Measurements from ENCODE around the gene AIF1L.

Gene AIF1L

DNA sequence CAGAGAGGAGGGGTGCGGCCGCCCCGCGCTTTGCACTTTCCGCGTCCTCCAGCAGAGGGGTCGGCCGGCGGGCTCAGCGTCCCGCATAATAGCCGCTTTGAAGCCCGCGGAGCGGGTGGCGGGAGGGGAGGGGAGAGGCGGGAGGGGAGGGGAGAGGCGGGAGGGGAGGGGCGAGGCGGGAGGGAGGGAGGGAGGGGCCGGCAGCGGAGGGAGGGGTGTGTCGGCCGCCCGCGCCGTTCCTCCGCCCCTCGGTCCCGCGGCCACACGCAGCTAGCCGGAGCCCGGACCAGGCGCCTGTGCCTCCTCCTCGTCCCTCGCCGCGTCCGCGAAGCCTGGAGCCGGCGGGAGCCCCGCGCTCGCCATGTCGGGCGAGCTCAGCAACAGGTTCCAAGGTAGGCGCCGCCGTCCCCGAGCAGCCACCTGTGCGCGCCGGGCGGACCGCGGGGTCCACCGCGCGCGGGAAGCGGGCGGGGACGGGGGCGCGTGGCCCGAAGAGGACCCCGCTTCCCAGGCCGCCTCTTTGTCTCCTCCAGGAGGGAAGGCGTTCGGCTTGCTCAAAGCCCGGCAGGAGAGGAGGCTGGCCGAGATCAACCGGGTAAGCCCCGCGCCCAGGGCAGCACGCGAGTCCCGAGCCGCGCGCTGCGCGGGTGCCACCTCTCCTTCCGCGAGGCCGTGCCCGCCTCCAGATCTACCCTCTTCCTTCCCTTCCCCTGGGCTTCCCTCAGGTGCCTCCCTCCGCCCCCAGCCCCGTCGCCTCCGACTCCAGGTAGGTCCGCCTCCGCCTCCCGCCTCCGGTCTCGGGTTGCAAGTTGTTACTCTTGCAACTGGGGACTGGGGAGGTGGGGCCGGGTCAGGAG lies at the start of gene AIF1L:
Gene AIF1L (plus strand): TSS at position 263 of the 857 bp plus-strand sequence. CDS start 99 bp downstream, at position 362.
- DNase-seq = no peak

DNA sequence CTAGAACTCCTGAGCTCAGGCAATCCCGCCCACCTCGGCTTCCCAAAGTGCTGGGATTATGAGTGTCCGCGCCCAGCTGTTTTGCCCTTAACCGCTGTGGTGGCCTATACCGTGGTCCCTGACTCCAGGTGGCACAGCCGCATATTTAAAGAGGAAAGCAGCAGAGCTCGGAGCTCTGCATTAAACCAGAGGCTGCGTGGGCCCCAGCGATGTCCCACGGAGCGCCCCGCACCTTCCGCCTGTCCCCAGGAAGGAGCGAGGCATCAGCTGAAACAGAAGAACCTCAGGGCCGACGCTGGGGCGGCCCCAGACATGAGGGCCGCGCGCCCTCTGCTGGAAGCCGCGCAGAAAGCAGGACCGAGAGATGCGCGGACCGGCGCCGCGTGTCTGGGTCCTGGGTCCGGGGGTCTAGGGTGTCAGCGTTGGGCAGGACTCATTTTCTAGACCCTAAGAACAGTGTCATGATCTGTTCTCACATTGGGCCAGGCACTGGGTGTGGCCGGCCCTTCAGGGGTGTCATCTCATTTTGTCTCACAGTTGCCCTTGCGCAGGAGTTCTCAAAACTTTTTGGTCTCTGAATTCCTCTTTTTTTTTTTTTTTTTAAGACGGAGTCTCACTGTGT lies 49.6 kb upstream of the AIF1L start:
- peak in 1 of 2 experiments; percentile 41 for DNase-seq

GRCh38 chr9:131048332-131048731 lies 48.0 kb upstream of the AIF1L start:
- no peak for DNase-seq

DNA sequence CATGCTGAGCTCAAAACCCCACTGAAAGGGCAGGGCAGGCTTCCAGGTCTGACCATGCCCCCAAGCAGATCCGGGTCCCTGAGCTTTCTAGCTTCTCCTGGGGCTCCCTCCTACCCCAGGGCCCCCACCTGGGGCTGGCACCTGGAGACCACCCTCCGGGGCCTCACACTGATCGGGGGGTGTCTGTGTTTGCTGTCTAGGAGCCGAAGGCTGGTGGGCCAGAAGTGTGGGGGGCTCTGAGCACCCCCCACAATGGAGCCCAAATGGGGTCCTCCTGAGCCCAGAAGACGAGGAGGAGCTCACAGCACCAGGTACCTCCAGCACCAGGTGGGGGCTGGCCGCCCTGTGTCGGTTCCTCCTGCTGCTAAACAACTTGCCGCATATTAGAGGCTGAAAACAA lies 47.5 kb upstream of the AIF1L start:
- no peak for DNase-seq

GRCh38 chr9:131049829-131050715 lies 46.3 kb upstream of the AIF1L start:
- no peak for DNase-seq

GRCh38 chr9:131050831-131051230 lies 45.5 kb upstream of the AIF1L start:
- DNase-seq = no peak

GRCh38 chr9:131051592-131052517 lies 44.5 kb upstream of the AIF1L start:
- no peak for DNase-seq

- DNase-seq = no peak
These were observed 42.4 kb upstream of the AIF1L start for GRCh38 chr9:131053896-131054295.

DNA sequence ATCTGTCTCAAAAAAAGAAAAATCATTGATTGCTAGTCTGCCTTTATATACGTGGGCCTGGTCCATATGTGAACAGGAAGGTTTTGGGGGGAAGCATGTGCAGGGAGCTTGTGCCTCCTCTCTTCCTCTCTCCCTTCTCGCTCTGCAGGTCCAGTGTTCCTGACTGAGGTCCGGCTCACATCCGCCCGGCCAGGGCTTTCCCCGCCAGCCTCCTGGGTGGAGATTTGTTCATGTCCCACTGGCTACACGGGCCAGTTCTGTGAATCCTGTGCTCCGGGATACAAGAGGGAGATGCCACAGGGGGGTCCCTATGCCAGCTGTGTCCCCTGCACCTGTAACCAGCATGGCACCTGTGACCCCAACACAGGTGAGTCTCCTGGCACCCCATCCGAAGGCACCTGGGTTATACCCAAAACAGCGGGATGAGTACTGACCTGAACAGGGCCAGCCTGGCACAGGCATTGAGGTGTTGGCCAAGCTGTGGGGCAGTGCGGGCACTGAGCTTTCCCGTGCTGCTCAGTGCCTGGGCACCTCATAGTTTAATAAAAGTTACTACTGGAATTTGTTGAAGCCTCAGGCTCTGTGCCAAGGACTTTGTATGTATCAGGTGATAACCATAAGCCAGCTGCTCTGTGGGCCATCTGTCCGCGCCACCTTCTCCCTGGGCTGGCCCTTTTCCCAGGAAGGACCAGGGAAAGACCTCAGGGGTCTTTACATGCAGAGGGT lies 39.4 kb upstream of the AIF1L start:
- no peak for DNase-seq

- DNase-seq = no peak
These were observed 35.3 kb upstream of the AIF1L start for GRCh38 chr9:131060900-131061630.

GRCh38 chr9:131062969-131063368 lies 33.4 kb upstream of the AIF1L start:
- DNase-seq = no peak

DNA sequence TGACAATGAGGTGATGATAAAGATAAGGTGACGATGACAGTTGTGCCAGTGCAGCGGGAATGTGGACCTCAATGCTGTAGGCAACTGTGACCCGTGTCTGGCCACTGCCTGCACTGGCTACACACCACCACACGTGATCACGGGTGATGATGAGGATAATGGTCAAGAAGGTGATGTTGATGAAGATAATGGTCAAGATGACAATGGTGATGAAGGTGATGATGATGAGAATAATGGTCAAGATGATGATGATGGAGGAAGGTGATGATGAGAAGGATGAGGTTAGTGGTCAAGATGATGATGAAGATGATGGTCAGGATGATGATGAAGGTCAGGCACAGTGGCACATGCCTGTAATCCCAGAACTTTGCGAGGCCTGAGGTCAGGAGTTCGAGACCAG lies 30.7 kb upstream of the AIF1L start:
- no peak for DNase-seq

GRCh38 chr9:131067625-131068024 lies 28.7 kb upstream of the AIF1L start:
- no peak for DNase-seq

GRCh38 chr9:131068076-131068816 lies 28.1 kb upstream of the AIF1L start:
- DNase-seq = no peak

DNA sequence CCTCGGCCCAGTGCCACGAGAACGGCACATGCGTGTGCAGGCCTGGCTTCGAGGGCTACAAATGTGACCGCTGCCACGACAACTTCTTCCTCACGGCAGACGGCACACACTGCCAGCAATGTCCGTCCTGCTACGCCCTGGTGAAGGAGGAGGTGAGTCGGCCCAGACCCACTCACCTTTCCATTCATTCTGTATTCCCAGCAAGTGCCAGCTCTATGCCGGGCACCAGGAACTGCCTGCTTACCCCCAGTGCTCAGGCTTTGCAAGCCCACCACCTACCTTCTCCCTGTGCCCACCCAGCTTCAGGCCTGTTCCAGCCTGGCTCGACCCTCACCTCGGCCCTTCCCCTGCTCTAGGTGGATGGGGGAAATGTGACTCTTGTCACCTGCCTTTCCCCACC lies 26.6 kb upstream of the AIF1L start:
- DNase-seq = no peak

DNA sequence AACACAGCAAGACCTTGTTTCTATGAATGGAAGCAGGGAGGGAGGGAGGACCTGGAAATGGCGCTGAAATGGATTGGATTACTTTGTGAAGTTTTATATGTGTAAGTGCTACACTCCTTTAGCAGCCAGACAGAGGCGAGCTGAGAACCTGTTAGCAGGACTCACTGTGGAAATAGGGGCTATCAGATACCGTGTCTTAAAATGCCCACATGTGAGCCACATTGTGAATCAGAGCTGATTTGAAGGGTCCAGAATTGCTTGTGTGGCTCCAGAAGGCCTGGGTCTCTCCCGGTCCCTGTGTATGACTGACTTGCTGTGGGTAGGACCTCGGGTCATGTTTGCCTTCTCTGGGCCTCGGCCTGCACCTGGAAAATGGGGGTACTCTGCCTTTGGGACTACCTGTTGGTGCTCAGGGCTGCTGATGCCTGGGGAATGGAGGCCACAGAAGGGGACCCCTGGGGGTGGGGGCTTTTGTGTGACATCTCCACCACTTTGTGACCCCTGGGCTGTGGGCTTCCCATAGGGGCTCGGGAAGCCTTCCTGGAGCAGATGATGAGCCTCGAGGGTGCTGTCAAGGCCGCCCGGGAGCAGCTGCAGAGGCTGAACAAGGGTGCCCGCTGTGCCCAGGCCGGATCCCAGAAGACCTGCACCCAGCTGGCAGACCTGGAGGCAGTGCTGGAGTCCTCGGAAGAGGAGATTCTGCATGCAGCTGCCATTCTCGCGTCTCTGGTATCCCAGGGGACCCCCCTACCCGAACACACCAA lies 24.0 kb upstream of the AIF1L start:
- DNase-seq = no peak

DNA sequence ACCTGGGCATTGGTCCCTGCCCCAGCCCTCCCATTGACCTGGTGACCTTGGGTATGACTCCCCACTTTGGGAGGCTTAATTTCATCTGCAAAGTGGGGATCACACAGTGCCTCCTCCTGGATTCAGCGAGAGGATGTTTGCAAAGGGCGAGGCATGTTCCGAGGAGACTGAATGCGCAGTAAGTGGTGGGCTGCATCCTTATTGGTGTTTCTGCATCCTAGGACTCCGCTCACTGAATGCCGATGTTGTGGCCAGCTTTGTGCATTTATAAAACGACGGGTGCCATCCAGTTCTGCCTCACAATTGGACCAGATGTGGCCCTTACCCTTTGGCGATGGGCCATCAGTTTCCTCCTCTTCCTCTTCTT lies 23.5 kb upstream of the AIF1L start:
- no peak for DNase-seq

- DNase-seq = no peak
These were observed 19.8 kb upstream of the AIF1L start for GRCh38 chr9:131076347-131077195.
